Endometrial microvascular endothelial cells (primary cell): ENCODE results near the gene CERS1. TPM values are rescaled to one million over a fixed set of nuclear protein-coding genes. Genes with fewer than 3 reads are reported as not detected.

Experiments used
- in situ Hi-C: cut with HindIII; loops from 2 replicates; pipeline ENCODE4 v1.10.0; 2017; ENCODE audit warnings: low sequenced_read_pairs, low pct_unique_long_range_greater_than_20kb; ENCODE audit errors: inconsistent ontology term
- total RNA-seq: library from RNA; depleted of rRNA; stranded (reverse); fragments of >200 nt; gene quantifications from one replicate; pipeline ENCODE4 v1.2.3, GENCODE V29; 2015; ENCODE audit errors: inconsistent ontology term

Gene CERS1
- total RNA-seq, 1 donor from 2014 or later = not detected

GRCh38 chr19:18879579-18880373 lies 16.2 kb downstream of the CERS1 start:
- in situ Hi-C loops = no loop called here

GRCh38 chr19:18878858-18879578 lies 16.9 kb downstream of the CERS1 start:
- in situ Hi-C loops = no loop called here

- in situ Hi-C loops = no loop called here
Observed at GRCh38 chr19:18878058-18878797, 17.7 kb downstream of the CERS1 start.

GRCh38 chr19:18876865-18877264 lies 19.1 kb downstream of the CERS1 start:
- in situ Hi-C loops = no loop called here

GRCh38 chr19:18875726-18876125 lies 20.2 kb downstream of the CERS1 start:
- in situ Hi-C loops = no loop called here

GRCh38 chr19:18871543-18871942 lies 24.4 kb downstream of the CERS1 start:
- in situ Hi-C loops = no loop called here

- in situ Hi-C loops = no loop called here
Observed at GRCh38 chr19:18870531-18871172, 25.3 kb downstream of the CERS1 start.

GRCh38 chr19:18869781-18870530 lies 26.0 kb downstream of the CERS1 start:
- in situ Hi-C loops = no loop called here

- in situ Hi-C loops = no loop called here
Observed at GRCh38 chr19:18869023-18869618, 26.8 kb downstream of the CERS1 start.

- in situ Hi-C loops = no loop called here
Observed at GRCh38 chr19:18868380-18869022, 27.5 kb downstream of the CERS1 start.

- in situ Hi-C loops = no loop called here
Observed at GRCh38 chr19:18867751-18868150, 28.2 kb downstream of the CERS1 start.

- in situ Hi-C loops = no loop called here
Observed at GRCh38 chr19:18867199-18867598, 28.8 kb downstream of the CERS1 start.

GRCh38 chr19:18866800-18867123 lies 29.2 kb downstream of the CERS1 start:
- in situ Hi-C loops = no loop called here

GRCh38 chr19:18865973-18866799 lies 29.8 kb downstream of the CERS1 start:
- in situ Hi-C loops = no loop called here

GRCh38 chr19:18865106-18865972 lies 30.6 kb downstream of the CERS1 start:
- in situ Hi-C loops = no loop called here

GRCh38 chr19:18863843-18864362 lies 32.1 kb downstream of the CERS1 start:
- in situ Hi-C loops = no loop called here
